ENCODE results near the gene ADAP1. TPM values are rescaled to one million over a fixed set of nuclear protein-coding genes. Genes with fewer than 3 reads are reported as not detected.

Gene ADAP1
- total and polyA plus RNA-seq, 2 of the 13 experiments (the other 11 are each of a cell fraction or from before 2014, with no cell fraction given): 10.5 to 24.6 TPM

DNA sequence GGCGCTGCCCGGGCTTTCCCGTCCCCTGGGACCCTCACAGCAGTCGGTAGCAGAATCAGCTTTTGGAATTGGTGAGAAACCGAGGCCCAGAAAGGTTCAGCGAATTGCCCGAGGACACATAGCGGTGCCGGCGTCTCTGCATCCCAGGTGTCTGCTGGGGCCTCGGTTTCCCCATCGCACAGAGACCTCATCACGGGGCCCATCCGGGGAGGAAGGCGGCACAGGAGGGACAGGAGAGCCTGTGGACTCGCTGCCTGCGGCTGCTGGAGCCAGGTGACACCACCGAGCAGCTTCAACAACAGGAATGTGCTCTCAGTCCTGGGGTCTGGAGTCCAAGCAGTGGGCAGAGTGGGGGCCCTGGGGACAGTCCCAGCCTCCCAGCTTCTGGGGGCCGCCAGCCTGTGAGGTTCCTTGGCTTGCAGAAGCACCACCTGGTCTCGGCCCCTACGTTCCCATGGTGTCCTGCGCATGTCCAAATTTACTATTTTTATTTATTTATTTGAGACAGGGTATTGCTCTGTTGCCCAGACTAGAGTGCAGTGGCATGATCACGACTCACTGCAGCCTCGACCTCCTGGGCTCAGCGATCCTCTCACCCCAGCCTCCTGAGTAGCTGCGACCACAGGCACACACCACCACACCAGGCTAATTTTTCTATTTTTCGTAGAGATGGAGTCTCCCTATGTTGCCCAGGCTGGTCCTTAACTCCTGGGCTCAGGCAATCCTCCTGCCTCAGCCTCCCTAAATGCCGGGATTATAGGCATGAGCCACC is 21.4 kb upstream of the ADAP1 start (continued):
- TF ChIP-seq, protein P1, sequence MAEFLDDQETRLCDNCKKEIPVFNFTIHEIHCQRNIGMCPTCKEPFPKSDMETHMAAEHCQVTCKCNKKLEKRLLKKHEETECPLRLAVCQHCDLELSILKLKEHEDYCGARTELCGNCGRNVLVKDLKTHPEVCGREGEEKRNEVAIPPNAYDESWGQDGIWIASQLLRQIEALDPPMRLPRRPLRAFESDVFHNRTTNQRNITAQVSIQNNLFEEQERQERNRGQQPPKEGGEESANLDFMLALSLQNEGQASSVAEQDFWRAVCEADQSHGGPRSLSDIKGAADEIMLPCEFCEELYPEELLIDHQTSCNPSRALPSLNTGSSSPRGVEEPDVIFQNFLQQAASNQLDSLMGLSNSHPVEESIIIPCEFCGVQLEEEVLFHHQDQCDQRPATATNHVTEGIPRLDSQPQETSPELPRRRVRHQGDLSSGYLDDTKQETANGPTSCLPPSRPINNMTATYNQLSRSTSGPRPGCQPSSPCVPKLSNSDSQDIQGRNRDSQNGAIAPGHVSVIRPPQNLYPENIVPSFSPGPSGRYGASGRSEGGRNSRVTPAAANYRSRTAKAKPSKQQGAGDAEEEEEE (CRISPR knock-in tag; IDR thresholded peaks at IDR 0.05; ENCODE audit: borderline replicate concordance): no peak
- TF ChIP-seq ZNF724P (CRISPR knock-in tag; IDR thresholded peaks at IDR 0.05; ENCODE audit: borderline replicate concordance) (no peak), CREB1 (IDR thresholded peaks at IDR 0.05) (no peak), CREB1 (CRISPR knock-in tag; IDR thresholded peaks at IDR 0.05) (no peak), ZNF777 (CRISPR knock-in tag; IDR thresholded peaks at IDR 0.05) (0 out of 2 replicates have a peak, but pooled peaks have one; percentile 5), RAD21 (CRISPR knock-in tag; IDR thresholded peaks at IDR 0.05) (peak; percentile 21), MZF1 (CRISPR knock-in tag; IDR thresholded peaks at IDR 0.05; ENCODE audit: borderline replicate concordance) (no peak), SCMH1 (CRISPR knock-in tag; IDR thresholded peaks at IDR 0.05; ENCODE audit: borderline replicate concordance) (no peak), ZC3H4 (CRISPR knock-in tag; IDR thresholded peaks at IDR 0.05; ENCODE audit: borderline replicate concordance) (no peak), JUND (CRISPR knock-in tag; IDR thresholded peaks at IDR 0.05) (no peak), FOXM1 (CRISPR knock-in tag; IDR thresholded peaks at IDR 0.05) (no peak), ZNF589 (CRISPR knock-in tag; conservative IDR thresholded peaks at IDR 0.05) (no peak)
- TF ChIP-seq, protein P2, sequence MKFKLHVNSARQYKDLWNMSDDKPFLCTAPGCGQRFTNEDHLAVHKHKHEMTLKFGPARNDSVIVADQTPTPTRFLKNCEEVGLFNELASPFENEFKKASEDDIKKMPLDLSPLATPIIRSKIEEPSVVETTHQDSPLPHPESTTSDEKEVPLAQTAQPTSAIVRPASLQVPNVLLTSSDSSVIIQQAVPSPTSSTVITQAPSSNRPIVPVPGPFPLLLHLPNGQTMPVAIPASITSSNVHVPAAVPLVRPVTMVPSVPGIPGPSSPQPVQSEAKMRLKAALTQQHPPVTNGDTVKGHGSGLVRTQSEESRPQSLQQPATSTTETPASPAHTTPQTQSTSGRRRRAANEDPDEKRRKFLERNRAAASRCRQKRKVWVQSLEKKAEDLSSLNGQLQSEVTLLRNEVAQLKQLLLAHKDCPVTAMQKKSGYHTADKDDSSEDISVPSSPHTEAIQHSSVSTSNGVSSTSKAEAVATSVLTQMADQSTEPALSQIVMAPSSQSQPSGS (CRISPR knock-in tag; IDR thresholded peaks at IDR 0.05): no peak
- TF ChIP-seq, protein P3, sequence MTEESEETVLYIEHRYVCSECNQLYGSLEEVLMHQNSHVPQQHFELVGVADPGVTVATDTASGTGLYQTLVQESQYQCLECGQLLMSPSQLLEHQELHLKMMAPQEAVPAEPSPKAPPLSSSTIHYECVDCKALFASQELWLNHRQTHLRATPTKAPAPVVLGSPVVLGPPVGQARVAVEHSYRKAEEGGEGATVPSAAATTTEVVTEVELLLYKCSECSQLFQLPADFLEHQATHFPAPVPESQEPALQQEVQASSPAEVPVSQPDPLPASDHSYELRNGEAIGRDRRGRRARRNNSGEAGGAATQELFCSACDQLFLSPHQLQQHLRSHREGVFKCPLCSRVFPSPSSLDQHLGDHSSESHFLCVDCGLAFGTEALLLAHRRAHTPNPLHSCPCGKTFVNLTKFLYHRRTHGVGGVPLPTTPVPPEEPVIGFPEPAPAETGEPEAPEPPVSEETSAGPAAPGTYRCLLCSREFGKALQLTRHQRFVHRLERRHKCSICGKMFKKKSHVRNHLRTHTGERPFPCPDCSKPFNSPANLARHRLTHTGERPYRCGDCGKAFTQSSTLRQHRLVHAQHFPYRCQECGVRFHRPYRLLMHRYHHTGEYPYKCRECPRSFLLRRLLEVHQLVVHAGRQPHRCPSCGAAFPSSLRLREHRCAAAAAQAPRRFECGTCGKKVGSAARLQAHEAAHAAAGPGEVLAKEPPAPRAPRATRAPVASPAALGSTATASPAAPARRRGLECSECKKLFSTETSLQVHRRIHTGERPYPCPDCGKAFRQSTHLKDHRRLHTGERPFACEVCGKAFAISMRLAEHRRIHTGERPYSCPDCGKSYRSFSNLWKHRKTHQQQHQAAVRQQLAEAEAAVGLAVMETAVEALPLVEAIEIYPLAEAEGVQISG (CRISPR knock-in tag; IDR thresholded peaks at IDR 0.05): no peak
- TF ChIP-seq, protein P4, sequence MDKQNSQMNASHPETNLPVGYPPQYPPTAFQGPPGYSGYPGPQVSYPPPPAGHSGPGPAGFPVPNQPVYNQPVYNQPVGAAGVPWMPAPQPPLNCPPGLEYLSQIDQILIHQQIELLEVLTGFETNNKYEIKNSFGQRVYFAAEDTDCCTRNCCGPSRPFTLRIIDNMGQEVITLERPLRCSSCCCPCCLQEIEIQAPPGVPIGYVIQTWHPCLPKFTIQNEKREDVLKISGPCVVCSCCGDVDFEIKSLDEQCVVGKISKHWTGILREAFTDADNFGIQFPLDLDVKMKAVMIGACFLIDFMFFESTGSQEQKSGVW (CRISPR knock-in tag; IDR thresholded peaks at IDR 0.05; ENCODE audit: borderline replicate concordance): no peak
- TF ChIP-seq, protein P5, sequence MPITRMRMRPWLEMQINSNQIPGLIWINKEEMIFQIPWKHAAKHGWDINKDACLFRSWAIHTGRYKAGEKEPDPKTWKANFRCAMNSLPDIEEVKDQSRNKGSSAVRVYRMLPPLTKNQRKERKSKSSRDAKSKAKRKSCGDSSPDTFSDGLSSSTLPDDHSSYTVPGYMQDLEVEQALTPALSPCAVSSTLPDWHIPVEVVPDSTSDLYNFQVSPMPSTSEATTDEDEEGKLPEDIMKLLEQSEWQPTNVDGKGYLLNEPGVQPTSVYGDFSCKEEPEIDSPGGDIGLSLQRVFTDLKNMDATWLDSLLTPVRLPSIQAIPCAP (CRISPR knock-in tag; IDR thresholded peaks at IDR 0.05; ENCODE audit: low read depth): no peak
- TF ChIP-seq, protein P6, sequence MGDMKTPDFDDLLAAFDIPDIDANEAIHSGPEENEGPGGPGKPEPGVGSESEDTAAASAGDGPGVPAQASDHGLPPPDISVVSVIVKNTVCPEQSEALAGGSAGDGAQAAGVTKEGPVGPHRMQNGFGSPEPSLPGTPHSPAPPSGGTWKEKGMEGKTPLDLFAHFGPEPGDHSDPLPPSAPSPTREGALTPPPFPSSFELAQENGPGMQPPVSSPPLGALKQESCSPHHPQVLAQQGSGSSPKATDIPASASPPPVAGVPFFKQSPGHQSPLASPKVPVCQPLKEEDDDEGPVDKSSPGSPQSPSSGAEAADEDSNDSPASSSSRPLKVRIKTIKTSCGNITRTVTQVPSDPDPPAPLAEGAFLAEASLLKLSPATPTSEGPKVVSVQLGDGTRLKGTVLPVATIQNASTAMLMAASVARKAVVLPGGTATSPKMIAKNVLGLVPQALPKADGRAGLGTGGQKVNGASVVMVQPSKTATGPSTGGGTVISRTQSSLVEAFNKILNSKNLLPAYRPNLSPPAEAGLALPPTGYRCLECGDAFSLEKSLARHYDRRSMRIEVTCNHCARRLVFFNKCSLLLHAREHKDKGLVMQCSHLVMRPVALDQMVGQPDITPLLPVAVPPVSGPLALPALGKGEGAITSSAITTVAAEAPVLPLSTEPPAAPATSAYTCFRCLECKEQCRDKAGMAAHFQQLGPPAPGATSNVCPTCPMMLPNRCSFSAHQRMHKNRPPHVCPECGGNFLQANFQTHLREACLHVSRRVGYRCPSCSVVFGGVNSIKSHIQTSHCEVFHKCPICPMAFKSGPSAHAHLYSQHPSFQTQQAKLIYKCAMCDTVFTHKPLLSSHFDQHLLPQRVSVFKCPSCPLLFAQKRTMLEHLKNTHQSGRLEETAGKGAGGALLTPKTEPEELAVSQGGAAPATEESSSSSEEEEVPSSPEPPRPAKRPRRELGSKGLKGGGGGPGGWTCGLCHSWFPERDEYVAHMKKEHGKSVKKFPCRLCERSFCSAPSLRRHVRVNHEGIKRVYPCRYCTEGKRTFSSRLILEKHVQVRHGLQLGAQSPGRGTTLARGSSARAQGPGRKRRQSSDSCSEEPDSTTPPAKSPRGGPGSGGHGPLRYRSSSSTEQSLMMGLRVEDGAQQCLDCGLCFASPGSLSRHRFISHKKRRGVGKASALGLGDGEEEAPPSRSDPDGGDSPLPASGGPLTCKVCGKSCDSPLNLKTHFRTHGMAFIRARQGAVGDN (CRISPR knock-in tag; IDR thresholded peaks at IDR 0.05): peak; percentile 54
